ENCODE results near the gene FADS6.

Gene FADS6

DNA sequence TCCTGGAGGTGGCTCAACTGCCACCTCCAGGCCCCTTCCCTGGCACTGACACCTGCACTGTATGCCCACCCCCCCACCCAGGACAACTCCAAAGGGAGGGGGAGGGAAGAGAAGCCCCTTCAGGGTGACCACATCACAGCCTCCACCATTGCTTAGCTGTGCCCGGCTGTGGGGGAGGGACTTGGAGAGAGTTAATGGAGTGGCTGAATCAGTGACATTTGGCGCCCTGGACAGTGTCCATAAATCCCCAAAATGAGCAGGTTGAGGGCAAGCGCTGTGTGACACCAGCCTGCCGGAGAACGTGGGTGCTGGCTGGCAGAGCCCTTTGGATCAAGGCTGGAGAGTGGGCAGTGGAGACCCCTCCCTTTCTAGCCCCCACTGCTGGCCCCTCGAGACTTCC, 28.7 kb upstream of the FADS6 start:
- no peak overlapping the region for H3K4me3 ChIP-seq (ENCODE audit: low read depth, low read length)
- TF ChIP-seq, protein P1, sequence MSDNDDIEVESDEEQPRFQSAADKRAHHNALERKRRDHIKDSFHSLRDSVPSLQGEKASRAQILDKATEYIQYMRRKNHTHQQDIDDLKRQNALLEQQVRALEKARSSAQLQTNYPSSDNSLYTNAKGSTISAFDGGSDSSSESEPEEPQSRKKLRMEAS (IDR thresholded peaks at IDR 0.05; ENCODE audit: low read depth, low read length), result no peak
- no peak for DNase-seq (ENCODE audit: low read depth)

DNA sequence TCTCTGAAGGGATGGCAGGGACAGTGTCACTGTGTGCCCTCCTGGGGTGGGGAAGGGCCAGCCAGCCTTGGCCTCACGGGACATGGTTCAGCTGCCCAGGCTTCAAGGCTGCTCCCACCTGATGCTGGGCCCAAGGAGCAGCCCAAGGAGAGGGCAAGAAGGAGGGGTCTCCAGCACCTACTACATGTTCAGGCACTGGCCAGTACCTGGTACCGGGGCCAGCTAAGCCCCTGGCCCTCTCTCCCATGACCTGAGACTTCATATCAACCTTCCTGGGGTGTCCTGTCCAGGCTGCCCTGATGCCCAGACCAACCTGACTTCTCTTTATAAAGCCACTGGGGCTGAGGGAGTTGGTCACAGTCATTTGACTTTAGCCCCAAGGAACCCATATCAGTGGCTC, 28.3 kb upstream of the FADS6 start:
- H3K4me3 ChIP-seq (ENCODE audit: low read depth, low read length), result no peak overlapping the region
- no peak for DNase-seq (ENCODE audit: low read depth)
- TF ChIP-seq POLR2A (IDR thresholded peaks at IDR 0.05; ENCODE audit: extremely low read depth, insufficient read length), result no peak
- no peak for TF ChIP-seq MYC (IDR thresholded peaks at IDR 0.05; ENCODE audit: low read depth, low read length)
- TF ChIP-seq, protein P2, sequence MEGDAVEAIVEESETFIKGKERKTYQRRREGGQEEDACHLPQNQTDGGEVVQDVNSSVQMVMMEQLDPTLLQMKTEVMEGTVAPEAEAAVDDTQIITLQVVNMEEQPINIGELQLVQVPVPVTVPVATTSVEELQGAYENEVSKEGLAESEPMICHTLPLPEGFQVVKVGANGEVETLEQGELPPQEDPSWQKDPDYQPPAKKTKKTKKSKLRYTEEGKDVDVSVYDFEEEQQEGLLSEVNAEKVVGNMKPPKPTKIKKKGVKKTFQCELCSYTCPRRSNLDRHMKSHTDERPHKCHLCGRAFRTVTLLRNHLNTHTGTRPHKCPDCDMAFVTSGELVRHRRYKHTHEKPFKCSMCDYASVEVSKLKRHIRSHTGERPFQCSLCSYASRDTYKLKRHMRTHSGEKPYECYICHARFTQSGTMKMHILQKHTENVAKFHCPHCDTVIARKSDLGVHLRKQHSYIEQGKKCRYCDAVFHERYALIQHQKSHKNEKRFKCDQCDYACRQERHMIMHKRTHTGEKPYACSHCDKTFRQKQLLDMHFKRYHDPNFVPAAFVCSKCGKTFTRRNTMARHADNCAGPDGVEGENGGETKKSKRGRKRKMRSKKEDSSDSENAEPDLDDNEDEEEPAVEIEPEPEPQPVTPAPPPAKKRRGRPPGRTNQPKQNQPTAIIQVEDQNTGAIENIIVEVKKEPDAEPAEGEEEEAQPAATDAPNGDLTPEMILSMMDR (IDR thresholded peaks at IDR 0.05; ENCODE audit: low read depth, low read length), result no peak
- TF ChIP-seq, protein P1 (IDR thresholded peaks at IDR 0.05; ENCODE audit: low read depth, low read length), result no peak

DNA sequence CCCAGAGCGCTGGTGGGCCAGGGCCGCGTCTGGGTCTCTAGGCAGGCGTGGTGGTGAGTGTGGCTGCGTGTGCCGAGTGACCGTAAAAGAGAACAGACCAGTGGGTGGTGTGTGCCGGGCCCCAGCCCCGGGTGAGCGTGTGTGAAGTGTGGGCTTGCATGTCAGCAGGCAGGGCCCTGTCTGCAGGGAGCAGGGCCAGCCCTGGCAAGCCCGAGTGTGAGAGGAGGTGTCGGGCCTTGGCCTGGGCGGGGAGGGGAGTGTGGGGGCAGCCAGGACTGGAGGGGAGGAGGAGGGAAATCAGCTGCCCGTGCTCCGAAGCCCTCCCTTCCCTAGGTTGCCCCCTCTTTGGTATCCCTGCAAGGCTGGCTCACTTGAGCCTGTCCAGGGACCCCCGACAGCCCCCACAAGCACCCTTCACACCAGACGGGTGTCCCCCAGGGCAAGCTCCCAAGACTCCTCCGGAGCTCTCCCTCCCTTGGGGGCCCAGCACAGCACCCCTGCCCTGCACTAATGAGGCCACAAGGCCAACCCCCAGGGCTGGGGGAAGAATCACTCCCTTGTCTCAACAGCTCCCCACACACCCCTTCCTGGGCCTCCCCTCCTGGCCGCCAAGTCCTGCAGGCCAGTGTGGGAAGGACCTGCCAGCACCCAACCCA, 27.7 kb upstream of the FADS6 start:
- H3K4me3 ChIP-seq (ENCODE audit: low read depth, low read length), result no peak overlapping the region
- TF ChIP-seq MYC (IDR thresholded peaks at IDR 0.05; ENCODE audit: low read depth, low read length) (no peak), POLR2A (IDR thresholded peaks at IDR 0.05; ENCODE audit: extremely low read depth, insufficient read length) (no peak)
- TF ChIP-seq, protein P1 (IDR thresholded peaks at IDR 0.05; ENCODE audit: low read depth, low read length), result no peak
- TF ChIP-seq, protein P2 (IDR thresholded peaks at IDR 0.05; ENCODE audit: low read depth, low read length), result no peak
- no peak for DNase-seq (ENCODE audit: low read depth)

DNA sequence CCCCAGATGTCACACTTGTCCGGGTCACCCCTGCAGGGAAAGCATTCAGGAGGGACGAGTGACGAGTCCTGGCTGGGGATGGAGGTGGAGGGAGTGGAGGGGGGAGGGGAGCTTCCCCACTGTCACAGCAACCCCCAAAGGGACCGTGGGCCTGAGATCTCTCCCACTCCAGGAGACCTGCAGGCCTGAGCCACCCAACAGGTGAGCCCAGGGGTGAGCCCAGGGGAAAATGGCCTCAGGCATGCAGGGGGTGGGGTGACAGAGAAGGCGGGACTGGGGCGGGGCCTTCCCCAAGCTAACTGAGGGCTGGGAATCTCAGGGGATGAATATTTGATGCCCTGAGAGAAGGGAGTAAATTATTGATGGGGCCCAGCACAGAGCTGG, 27.2 kb upstream of the FADS6 start:
- TF ChIP-seq MYC (IDR thresholded peaks at IDR 0.05; ENCODE audit: low read depth, low read length) (no peak), POLR2A (IDR thresholded peaks at IDR 0.05; ENCODE audit: extremely low read depth, insufficient read length) (no peak)
- TF ChIP-seq, protein P2 (IDR thresholded peaks at IDR 0.05; ENCODE audit: low read depth, low read length), result no peak
- TF ChIP-seq, protein P1 (IDR thresholded peaks at IDR 0.05; ENCODE audit: low read depth, low read length), result no peak
- DNase-seq (ENCODE audit: low read depth), result no peak
- no peak overlapping the region for H3K4me3 ChIP-seq (ENCODE audit: low read depth, low read length)

DNA sequence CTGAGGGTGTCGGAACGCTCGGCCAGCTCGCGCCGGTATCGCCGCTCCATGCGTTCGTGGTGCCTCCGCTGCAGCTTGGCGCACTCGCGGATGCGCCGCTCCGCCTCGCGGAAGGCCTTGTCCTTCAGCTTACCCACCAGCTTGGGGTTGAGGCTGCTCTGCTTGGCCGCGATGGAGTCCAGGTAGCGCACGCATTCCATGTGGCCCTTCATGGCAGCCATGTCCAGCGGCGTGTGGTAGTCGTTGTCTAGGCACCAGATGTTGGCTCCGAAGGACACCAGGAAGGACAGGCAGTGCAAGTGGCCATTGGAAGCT, 26.8 kb upstream of the FADS6 start:
- no peak overlapping the region for H3K4me3 ChIP-seq (ENCODE audit: low read depth, low read length)
- TF ChIP-seq, protein P2 (IDR thresholded peaks at IDR 0.05; ENCODE audit: low read depth, low read length), result no peak
- TF ChIP-seq POLR2A (IDR thresholded peaks at IDR 0.05; ENCODE audit: extremely low read depth, insufficient read length) (no peak), MYC (IDR thresholded peaks at IDR 0.05; ENCODE audit: low read depth, low read length) (no peak)
- TF ChIP-seq, protein P1 (IDR thresholded peaks at IDR 0.05; ENCODE audit: low read depth, low read length), result no peak
- DNase-seq (ENCODE audit: low read depth), result no peak

DNA sequence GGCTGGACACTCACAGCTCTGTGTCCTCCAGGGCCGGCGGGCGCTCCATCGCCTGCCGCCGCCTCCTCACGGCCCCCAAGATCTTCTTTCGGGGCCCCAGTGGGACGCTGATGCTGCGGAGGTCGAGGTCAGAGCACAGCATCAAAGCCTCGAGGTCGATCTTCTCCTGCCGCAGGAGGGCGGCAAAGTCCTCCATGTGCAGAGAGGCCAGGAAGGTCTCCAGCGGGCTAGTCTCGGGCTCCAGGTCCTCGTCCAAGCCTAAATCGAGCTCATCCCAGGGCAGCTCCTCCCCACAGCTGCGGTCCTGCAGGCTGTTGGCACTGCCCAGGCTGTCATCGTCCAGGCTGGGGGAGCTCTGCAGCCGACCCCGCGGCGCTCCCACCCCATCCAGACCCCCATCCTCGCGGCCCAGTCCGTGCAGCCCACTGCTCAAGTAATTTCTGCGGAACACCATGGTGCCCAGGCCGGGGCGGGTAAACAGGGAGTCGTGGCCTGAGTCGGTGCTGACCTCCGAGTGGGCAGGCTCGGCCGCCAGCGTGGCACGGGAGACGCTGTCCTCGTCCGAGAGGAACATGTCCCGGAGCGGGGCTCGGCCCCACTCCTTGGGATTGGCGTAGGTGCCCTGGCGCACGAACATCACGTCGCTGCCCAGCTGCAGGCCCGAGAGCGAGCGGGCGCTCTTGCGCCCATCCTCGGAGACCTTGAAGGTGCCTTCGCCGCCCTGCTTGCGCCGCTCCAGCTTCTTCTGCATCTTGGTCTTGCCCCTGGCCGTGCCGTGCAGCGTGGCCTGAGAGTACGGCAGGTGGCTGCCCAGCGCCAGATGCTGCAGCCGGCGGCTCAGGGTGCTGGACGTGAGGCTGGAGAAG, 26.2 kb upstream of the FADS6 start:
- TF ChIP-seq, protein P2 (IDR thresholded peaks at IDR 0.05; ENCODE audit: low read depth, low read length), result no peak
- TF ChIP-seq MYC (IDR thresholded peaks at IDR 0.05; ENCODE audit: low read depth, low read length) (no peak), POLR2A (IDR thresholded peaks at IDR 0.05; ENCODE audit: extremely low read depth, insufficient read length) (no peak)
- TF ChIP-seq, protein P1 (IDR thresholded peaks at IDR 0.05; ENCODE audit: low read depth, low read length), result no peak
- DNase-seq (ENCODE audit: low read depth), result no peak
- no peak overlapping the region for H3K4me3 ChIP-seq (ENCODE audit: low read depth, low read length)

All from NB4 (cell line).